Keratinocyte (primary cell): ENCODE results near the gene METTL26.

Experiments used
- EZH2 ChIP-seq: IDR thresholded peaks from one replicate; pipeline ENCODE4 v1.6.1; 2012; ENCODE audit warnings: inconsistent platforms, mild to moderate bottlenecking, low read length, moderate library complexity
- TF ChIP-seq, protein P1 (sequence below), 3 experiments: IDR thresholded peaks in 1 of 3; conservative IDR thresholded peaks in 1 of 3; optimal IDR thresholded peaks in 1 of 3; 2 replicates in 2 of 3; 3 replicates in 1 of 3; pipeline versions ENCODE3 to v1.5.1; 2011; ENCODE audit warnings: low read length in 3 of 3, mild to moderate bottlenecking in 3 of 3, moderate library complexity in 2 of 3, control low read depth in 1 of 3, inconsistent platforms in 1 of 3; ENCODE audit not compliant: insufficient read depth in 2 of 3; ENCODE audit errors: extremely low read depth in 1 of 3

DNA sequence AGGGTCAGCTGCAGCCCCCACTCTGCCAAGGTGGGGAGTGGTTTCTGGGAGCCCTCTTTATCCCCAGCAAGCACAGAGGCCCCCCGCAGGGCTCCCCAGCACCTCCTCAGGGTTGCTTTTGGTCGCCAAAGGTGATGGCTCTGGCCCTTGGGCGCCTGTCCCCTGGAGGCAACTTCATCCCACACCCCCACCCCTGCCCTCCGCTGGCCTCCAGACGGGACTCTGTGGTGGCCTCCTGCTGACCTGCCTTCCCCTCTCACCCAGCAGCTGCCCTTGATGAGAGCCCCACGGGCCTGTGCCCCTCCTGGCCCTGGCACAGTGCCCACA is 24.0 kb upstream of the METTL26 start:
- TF ChIP-seq, protein P1, sequence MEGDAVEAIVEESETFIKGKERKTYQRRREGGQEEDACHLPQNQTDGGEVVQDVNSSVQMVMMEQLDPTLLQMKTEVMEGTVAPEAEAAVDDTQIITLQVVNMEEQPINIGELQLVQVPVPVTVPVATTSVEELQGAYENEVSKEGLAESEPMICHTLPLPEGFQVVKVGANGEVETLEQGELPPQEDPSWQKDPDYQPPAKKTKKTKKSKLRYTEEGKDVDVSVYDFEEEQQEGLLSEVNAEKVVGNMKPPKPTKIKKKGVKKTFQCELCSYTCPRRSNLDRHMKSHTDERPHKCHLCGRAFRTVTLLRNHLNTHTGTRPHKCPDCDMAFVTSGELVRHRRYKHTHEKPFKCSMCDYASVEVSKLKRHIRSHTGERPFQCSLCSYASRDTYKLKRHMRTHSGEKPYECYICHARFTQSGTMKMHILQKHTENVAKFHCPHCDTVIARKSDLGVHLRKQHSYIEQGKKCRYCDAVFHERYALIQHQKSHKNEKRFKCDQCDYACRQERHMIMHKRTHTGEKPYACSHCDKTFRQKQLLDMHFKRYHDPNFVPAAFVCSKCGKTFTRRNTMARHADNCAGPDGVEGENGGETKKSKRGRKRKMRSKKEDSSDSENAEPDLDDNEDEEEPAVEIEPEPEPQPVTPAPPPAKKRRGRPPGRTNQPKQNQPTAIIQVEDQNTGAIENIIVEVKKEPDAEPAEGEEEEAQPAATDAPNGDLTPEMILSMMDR (optimal IDR thresholded peaks at IDR 0.05 in 1 of 3, IDR thresholded peaks at IDR 0.05 in 1 of 3, conservative IDR thresholded peaks at IDR 0.05 in 1 of 3; ENCODE audit: extremely low read depth in 1 of 3, insufficient read depth in 2 of 3, low read length in 3 of 3) = no peak
- TF ChIP-seq EZH2 = no peak
